Muscle layer of duodenum (tissue), 2 donors: Measurements from ENCODE around the gene CDH12.

Source experiments
- H3K27ac ChIP-seq: one replicate; pipeline ENCODE4 v1.7.0; 2013; ENCODE audit warnings: mild to moderate bottlenecking, low read length
- H3K27me3 ChIP-seq: one replicate; pipeline ENCODE4 v1.7.0; 2013; ENCODE audit warnings: low read depth, mild to moderate bottlenecking, control low read depth, low read length
- H3K36me3 ChIP-seq, 2 donors: one replicate each; pipeline ENCODE4 v1.7.0; 2013; ENCODE audit warnings: low read length in 2 of 2, control low read depth in 1 of 2, mild to moderate bottlenecking in 1 of 2; ENCODE audit not compliant: insufficient read depth in 2 of 2, control insufficient read depth in 1 of 2
- H3K4me1 ChIP-seq, 2 donors: one replicate each; pipeline ENCODE4 v1.7.0; 2013; ENCODE audit warnings: low read length in 2 of 2, mild to moderate bottlenecking in 2 of 2, control low read depth in 1 of 2, moderate library complexity in 1 of 2; ENCODE audit not compliant: insufficient read depth in 2 of 2, control insufficient read depth in 1 of 2
- H3K4me3 ChIP-seq, 2 donors: one replicate each; pipeline ENCODE4 v1.7.0; 2013; ENCODE audit warnings: low read length in 2 of 2, low read depth in 1 of 2, mild to moderate bottlenecking in 1 of 2
- H3K9me3 ChIP-seq, 2 donors: one replicate each; pipeline ENCODE4 v1.7.0; 2013; ENCODE audit warnings: low read length in 2 of 2, control low read depth in 1 of 2, mild to moderate bottlenecking in 1 of 2; ENCODE audit not compliant: control insufficient read depth in 1 of 2
- donor health status: healthy.

Gene CDH12

DNA sequence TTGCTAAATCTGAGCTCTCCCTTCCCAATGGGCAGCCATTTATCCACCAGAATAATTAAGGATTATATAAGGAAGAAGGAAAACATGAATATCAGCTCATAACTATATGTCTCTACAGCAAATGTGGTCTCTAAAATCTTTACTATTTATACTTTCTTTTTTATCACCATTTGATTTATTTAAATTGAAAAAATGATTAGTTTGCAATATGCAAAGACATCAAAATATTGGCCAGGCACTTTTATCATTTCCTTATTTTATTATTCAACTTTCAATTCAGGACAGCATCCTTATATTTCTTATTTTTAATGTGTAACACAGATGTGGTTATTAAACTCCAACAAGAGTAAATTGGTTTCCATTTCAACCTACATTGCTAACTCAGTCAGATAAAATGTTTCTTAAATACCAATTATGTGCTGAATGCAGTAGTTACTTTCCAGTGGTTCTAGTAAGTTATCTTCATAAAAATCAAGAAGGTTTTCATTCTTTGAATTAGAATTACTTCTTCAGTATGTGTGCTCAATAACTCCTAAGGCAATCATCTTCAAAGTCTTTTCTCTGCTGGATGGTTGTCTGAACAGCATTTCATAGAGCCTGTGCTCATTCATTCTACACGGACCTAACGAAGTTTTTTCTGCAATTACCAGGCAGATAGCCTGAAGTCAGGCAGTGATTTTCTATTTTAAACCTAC lies 1148.0 kb downstream of the CDH12 start:
- H3K36me3 ChIP-seq = no peaks in the 10 kb centered on the region

DNA sequence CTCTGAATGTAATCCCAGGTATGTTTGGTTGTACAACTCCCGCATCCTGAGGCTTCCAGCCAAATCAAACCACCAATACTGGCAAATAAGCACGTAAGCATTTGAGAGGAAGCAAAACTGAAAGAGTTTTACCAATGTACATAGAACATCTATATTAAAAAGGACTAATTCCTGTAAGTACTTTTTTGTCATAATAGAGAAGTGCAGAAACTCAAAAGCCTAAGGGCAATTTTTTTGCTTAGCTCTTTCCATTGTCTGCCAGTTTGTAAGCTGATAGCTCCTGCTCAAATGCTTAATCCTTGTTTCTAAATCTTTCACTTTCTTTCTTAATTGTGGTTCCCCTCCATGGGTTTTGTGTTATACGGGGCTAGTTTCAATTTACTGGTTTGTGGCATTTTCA lies 1151.8 kb downstream of the CDH12 start:
- Histone ChIP-seq H3K36me3 (no peaks in the 10 kb centered on the region), H3K4me1 (no peaks in the 10 kb centered on the region), H3K27me3 (no peaks in the 10 kb centered on the region), H3K27ac (no peak overlapping the region), H3K4me3 (no peak overlapping the region), H3K9me3 (peaks cover 0 to 5% of the 10 kb centered on the region in 2 donors)

More for the DNA sequence above, 1148.0 kb downstream of the CDH12 start:
- H3K9me3 ChIP-seq = no peaks in the 10 kb centered on the region
- H3K27ac ChIP-seq = no peak overlapping the region
- H3K4me1 ChIP-seq = no peaks in the 10 kb centered on the region
- no peaks in the 10 kb centered on the region for H3K27me3 ChIP-seq
- H3K4me3 ChIP-seq = no peak overlapping the region
